ENCODE measurements around the gene ZNF598. TPM values are rescaled to one million over a fixed set of nuclear protein-coding genes. Genes with fewer than 3 reads are reported as not detected.
A peak's percentile ranks its signal among the peaks of the same experiment; 100 is the strongest.

The ZNF598 gene
- polyA plus RNA-seq, 1 of the 3 experiments (the other 2 are of a cell fraction): 47.8 TPM

- Histone ChIP-seq H3K4me3 (ENCODE audit: low read depth in 2 of 2, low read length in 1 of 2) (no peak overlapping the region), H3K9me2 (no peaks in the 10 kb centered on the region), H2AFZ (ENCODE audit: low read depth) (no peak overlapping the region), H3K79me2 (ENCODE audit: insufficient read depth) (peaks cover 78% of the 10 kb centered on the region), H3K4me2 (no peak overlapping the region; the same call in 1 of the 2 replicates), H3K27me3 (ENCODE audit: insufficient read depth) (no peaks in the 10 kb centered on the region), H3K9me3 (no peaks in the 10 kb centered on the region), H3F3A (replicated peaks; ENCODE audit: insufficient read depth) (peaks cover 9% of the 10 kb centered on the region), H3K9ac (no peak overlapping the region), H4K20me1 (ENCODE audit: insufficient read depth) (peaks cover 73% of the 10 kb centered on the region), H3K27ac (ENCODE audit: low read depth in 2 of 2, low read length in 1 of 2) (peak overlapping the region in 1 of 2 experiments; percentile 48; a peak in 1 of 4 replicates), H3K4me1 (ENCODE audit: control insufficient read depth in 1 of 2, insufficient read depth in 2 of 2, low read depth in 1 of 2, low read length in 1 of 2) (peaks cover 24 to 54% of the 10 kb centered on the region in 2 experiments; a peak in 3 of 4 replicates), H3K36me3 (replicated peaks in 1 of 2; ENCODE audit: control insufficient read depth in 1 of 2, insufficient read depth in 2 of 2, low read length in 1 of 2) (peaks cover 3 to 40% of the 10 kb centered on the region in 2 experiments)
- TF ChIP-seq NRF1 (IDR thresholded peaks at IDR 0.05; ENCODE audit: low read depth, low read length) (no peak), USF1 (IDR thresholded peaks at IDR 0.05; ENCODE audit: borderline replicate concordance, low read depth) (no peak), CHD2 (IDR thresholded peaks at IDR 0.05; ENCODE audit: low read length, partially characterized antibody) (no peak), EP300 (IDR thresholded peaks at IDR 0.05; ENCODE audit: borderline replicate concordance in 1 of 2, low read depth in 1 of 2, low read length in 1 of 2) (no peak), NFIC (IDR thresholded peaks at IDR 0.05; ENCODE audit: borderline replicate concordance) (no peak)
- TF ChIP-seq, protein P1, sequence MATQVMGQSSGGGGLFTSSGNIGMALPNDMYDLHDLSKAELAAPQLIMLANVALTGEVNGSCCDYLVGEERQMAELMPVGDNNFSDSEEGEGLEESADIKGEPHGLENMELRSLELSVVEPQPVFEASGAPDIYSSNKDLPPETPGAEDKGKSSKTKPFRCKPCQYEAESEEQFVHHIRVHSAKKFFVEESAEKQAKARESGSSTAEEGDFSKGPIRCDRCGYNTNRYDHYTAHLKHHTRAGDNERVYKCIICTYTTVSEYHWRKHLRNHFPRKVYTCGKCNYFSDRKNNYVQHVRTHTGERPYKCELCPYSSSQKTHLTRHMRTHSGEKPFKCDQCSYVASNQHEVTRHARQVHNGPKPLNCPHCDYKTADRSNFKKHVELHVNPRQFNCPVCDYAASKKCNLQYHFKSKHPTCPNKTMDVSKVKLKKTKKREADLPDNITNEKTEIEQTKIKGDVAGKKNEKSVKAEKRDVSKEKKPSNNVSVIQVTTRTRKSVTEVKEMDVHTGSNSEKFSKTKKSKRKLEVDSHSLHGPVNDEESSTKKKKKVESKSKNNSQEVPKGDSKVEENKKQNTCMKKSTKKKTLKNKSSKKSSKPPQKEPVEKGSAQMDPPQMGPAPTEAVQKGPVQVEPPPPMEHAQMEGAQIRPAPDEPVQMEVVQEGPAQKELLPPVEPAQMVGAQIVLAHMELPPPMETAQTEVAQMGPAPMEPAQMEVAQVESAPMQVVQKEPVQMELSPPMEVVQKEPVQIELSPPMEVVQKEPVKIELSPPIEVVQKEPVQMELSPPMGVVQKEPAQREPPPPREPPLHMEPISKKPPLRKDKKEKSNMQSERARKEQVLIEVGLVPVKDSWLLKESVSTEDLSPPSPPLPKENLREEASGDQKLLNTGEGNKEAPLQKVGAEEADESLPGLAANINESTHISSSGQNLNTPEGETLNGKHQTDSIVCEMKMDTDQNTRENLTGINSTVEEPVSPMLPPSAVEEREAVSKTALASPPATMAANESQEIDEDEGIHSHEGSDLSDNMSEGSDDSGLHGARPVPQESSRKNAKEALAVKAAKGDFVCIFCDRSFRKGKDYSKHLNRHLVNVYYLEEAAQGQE (IDR thresholded peaks at IDR 0.05; ENCODE audit: low read depth, low read length): no peak
- POLR2A ChIA-PET: interaction anchor here (0.9 to 1.2 kb wide), 4 partner anchors 19 to 146 kb away, joined by 4 to 11 read pairs (median 4); partner anchors contain the start of gene RPS2
- 93% methylated on average over 20 of the region's 34 CpGs for WGBS (ENCODE audit: low lambda C conversion rate)
- CTCF ChIA-PET: interaction anchor here (1.1 to 4.1 kb wide), 14 partner anchors 8 to 149 kb away, joined by 4 to 108 read pairs (median 17); partner anchors contain the start of genes GFER, NOXO1, NTHL1 and SYNGR3
- DNase-seq: no peak
Measured at GRCh38 chr16:2004795-2005517, 4.7 kb downstream of the ZNF598 start.

- WGBS (ENCODE audit: low lambda C conversion rate): 36% methylated on average over 20 of the region's 36 CpGs
- Histone ChIP-seq H3K4me3 (ENCODE audit: low read depth in 2 of 2, low read length in 1 of 2) (no peak overlapping the region; a peak in 1 of 4 replicates), H3K27me3 (ENCODE audit: insufficient read depth) (no peaks in the 10 kb centered on the region), H3K36me3 (replicated peaks in 1 of 2; ENCODE audit: control insufficient read depth in 1 of 2, insufficient read depth in 2 of 2, low read length in 1 of 2) (peaks cover 3 to 48% of the 10 kb centered on the region in 2 experiments), H3F3A (replicated peaks; ENCODE audit: insufficient read depth) (peaks cover 9% of the 10 kb centered on the region), H3K9ac (no peak overlapping the region), H2AFZ (ENCODE audit: low read depth) (no peak overlapping the region), H4K20me1 (ENCODE audit: insufficient read depth) (peaks cover 72% of the 10 kb centered on the region), H3K4me2 (peak overlapping the region; percentile 68), H3K79me2 (ENCODE audit: insufficient read depth) (peaks cover 72% of the 10 kb centered on the region), H3K4me1 (ENCODE audit: control insufficient read depth in 1 of 2, insufficient read depth in 2 of 2, low read depth in 1 of 2, low read length in 1 of 2) (peaks cover 24 to 54% of the 10 kb centered on the region in 2 experiments; a peak in 3 of 4 replicates), H3K9me3 (no peaks in the 10 kb centered on the region), H3K9me2 (no peaks in the 10 kb centered on the region), H3K27ac (ENCODE audit: low read depth in 2 of 2, low read length in 1 of 2) (peak overlapping the region in 1 of 2 experiments; percentile 48; a peak in 2 of 4 replicates)
- POLR2A ChIA-PET: interaction anchor here (0.7 to 1.2 kb wide), 6 partner anchors 9 to 147 kb away, joined by 3 to 11 read pairs (median 4); partner anchors contain the start of gene RPS2
- peak; percentile 99 for DNase-seq
- CTCF ChIA-PET: interaction anchor here (0.6 to 4.1 kb wide), 29 partner anchors 9 to 478 kb away, joined by 3 to 108 read pairs (median 6); partner anchors contain the start of genes ECI1, GFER, NOXO1 and NTHL1
- TF ChIP-seq JUND (IDR thresholded peaks at IDR 0.05) (no peak), TEAD4 (IDR thresholded peaks at IDR 0.05; ENCODE audit: borderline replicate concordance, insufficient read depth) (no peak), TCF12 (IDR thresholded peaks at IDR 0.05) (no peak), YY1 (IDR thresholded peaks at IDR 0.05; ENCODE audit: low read depth) (no peak), CHD2 (IDR thresholded peaks at IDR 0.05; ENCODE audit: low read length, partially characterized antibody) (no peak), SIN3A (IDR thresholded peaks at IDR 0.05; ENCODE audit: borderline replicate concordance, low read depth, low read length) (peak; percentile 92; the same call in 1 of the 2 replicates), RCOR1 (IDR thresholded peaks at IDR 0.05; ENCODE audit: low read length) (no peak), FOSL2 (IDR thresholded peaks at IDR 0.05; ENCODE audit: borderline replicate concordance, low read depth) (no peak), MEF2A (IDR thresholded peaks at IDR 0.05; ENCODE audit: borderline replicate concordance, low read depth) (no peak), RXRA (IDR thresholded peaks at IDR 0.05; ENCODE audit: borderline replicate concordance, low read depth) (no peak), FOXJ3 (CRISPR knock-in tag; IDR thresholded peaks at IDR 0.05) (no peak), RFX5 (IDR thresholded peaks at IDR 0.05; ENCODE audit: low read length) (no peak)
- TF ChIP-seq, protein P2, sequence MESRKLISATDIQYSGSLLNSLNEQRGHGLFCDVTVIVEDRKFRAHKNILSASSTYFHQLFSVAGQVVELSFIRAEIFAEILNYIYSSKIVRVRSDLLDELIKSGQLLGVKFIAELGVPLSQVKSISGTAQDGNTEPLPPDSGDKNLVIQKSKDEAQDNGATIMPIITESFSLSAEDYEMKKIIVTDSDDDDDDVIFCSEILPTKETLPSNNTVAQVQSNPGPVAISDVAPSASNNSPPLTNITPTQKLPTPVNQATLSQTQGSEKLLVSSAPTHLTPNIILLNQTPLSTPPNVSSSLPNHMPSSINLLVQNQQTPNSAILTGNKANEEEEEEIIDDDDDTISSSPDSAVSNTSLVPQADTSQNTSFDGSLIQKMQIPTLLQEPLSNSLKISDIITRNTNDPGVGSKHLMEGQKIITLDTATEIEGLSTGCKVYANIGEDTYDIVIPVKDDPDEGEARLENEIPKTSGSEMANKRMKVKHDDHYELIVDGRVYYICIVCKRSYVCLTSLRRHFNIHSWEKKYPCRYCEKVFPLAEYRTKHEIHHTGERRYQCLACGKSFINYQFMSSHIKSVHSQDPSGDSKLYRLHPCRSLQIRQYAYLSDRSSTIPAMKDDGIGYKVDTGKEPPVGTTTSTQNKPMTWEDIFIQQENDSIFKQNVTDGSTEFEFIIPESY (IDR thresholded peaks at IDR 0.05; ENCODE audit: borderline replicate concordance, low read depth): no peak
Measured at GRCh38 chr16:2003827-2004641, 5.6 kb downstream of the ZNF598 start.

Measured in SK-N-SH (cell line).